RPMI7951 (cell line): ENCODE results near the gene DLX1. TPM values are rescaled to one million over a fixed set of nuclear protein-coding genes. Genes with fewer than 3 reads are reported as not detected.
"Not testable (repeated sequence)": the region's sequence is repeated elsewhere in the genome, so short reads cannot be mapped to it uniquely, and the experiment has no call there.

Source experiments
- DNase-seq: peaks from one replicate; pipeline ENCODE4 v3.0.0-alpha.2; 2012; ENCODE audit warnings: low read depth
- total RNA-seq: library from RNA; depleted of rRNA; stranded (reverse); fragments of >200 nt; shearing (Covaris generic); gene quantifications from 2 replicates; pipeline ENCODE4 v1.2.3, GENCODE V29; 2014

DLX1 gene
- total RNA-seq, 1 experiment from 2014 or later, result 8.8 TPM

GRCh38 chr2:172065111-172065510 lies 20.2 kb upstream of the DLX1 start:
- DNase-seq, result no peak

DNA sequence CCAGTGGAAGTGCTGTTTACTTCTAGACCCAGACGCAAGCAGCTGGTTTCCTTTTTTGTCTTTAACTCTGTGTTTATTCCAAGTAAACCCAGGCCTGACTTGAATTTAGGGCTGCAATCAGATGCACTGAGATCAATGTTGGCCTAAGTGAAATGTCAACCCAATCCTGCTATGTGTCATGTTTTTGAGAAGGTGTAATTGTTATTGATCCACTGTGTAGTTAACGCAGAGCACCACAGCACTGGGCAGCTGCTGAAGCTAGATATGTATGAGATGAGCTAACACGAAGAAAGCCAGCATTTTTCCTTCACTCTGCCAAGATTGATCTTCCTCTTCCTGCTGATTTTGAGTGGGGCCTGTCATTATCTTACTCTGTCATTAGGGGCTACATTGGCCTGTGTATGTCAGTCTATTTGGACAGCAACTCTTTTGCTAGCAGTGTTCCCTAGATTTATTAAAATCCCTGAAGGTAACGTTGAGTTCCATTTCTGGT lies 18.9 kb upstream of the DLX1 start:
- no peak for DNase-seq

DNA sequence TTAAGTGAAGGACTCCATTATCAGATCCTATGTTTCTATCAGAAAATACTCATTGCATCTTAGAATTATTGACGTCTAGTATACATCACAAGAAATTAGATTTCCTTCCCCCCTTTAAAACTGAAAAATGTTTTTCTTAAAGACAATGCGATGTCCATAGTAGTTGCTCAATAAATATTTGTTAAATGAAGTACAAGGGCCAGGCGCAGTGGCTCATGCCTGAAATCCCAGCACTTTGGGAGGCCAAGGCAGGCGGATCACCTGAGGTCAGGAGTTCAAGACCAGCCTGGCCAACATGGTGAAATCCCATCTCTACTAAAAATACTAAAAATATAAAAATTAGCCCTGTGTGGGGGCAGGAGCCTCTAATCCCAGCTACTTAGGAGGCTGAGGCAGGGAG lies 17.4 kb upstream of the DLX1 start:
- not testable (repeated sequence) for DNase-seq

DNA sequence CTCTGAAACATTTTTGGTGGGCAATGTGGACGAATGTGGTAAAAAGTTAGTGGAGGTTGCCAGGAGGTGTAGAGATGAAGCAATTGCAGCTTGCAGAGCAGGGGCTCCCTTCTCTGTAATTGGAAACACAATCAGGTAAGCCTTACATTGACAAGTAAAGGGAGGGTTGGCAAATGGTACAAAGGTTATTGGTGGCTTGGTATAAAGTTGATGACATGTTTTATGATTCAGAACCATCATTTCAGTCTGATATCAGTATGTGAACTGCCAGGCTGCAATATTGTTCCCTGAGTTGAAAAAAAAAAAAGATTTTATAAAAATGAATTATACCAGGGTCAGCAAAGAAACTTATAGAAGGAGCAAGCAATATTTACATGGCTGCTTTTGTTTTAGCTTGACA lies 14.4 kb upstream of the DLX1 start:
- no peak for DNase-seq

- DNase-seq, result peak; percentile 29
Observed at GRCh38 chr2:172072303-172072702, 13.0 kb upstream of the DLX1 start.

- no peak for DNase-seq
Observed at GRCh38 chr2:172072706-172073105, 12.6 kb upstream of the DLX1 start.

- DNase-seq, result no peak
Observed at GRCh38 chr2:172073518-172073917, 11.8 kb upstream of the DLX1 start.

GRCh38 chr2:172074254-172074653 lies 11.1 kb upstream of the DLX1 start:
- DNase-seq, result no peak

DNA sequence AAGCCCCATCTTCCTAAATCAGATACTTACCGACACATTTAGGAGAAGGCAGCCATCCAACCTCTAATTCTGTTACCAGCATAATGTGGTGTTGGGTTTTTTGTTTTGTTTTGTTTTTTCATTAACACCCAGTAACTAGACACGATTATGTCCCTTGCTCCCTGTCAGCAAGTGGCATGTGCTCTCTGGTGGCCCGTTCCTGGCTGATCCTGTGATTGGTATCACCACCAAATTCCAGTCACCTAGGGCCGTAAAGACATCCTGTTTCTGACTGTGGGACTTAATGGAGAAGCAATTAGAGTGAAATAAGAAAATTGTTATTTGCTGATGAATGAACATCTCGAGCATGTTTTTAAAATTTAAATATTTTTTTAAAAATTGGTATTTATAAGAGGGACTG lies 5.9 kb upstream of the DLX1 start:
- DNase-seq, result no peak

DNA sequence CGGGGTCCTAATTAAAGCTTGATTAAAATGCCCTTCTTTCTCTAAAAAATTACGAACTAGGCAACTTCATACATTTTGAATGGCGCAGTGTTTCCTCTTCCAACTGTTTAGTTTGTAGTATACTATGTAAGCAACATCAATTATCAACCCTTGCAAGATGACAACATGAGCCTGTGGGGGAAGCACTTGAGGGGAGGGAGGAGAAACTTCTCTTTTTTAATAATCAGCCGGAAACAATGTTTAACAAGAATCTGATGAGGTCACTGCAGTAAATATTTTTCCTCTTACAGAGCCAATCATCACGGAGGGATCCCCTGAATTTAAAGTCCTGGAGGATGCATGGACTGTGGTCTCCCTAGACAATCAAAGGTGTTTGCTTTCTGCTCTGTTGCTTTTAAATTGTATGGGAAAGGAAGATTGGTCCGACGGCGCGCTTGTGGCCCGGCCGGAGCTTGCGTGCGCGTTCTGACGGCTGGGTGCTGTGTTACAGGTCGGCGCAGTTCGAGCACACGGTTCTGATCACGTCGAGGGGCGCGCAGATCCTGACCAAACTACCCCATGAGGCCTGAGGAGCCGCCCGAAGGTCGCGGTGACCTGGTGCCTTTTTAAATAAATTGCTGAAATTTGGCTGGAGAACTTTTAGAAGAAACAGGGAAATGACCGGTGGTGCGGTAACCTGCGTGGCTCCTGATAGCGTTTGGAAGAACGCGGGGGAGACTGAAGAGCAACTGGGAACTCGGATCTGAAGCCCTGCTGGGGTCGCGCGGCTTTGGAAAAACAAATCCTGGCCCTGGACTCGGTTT lies 5.3 kb upstream of the DLX1 start:
- DNase-seq, result no peak

DNA sequence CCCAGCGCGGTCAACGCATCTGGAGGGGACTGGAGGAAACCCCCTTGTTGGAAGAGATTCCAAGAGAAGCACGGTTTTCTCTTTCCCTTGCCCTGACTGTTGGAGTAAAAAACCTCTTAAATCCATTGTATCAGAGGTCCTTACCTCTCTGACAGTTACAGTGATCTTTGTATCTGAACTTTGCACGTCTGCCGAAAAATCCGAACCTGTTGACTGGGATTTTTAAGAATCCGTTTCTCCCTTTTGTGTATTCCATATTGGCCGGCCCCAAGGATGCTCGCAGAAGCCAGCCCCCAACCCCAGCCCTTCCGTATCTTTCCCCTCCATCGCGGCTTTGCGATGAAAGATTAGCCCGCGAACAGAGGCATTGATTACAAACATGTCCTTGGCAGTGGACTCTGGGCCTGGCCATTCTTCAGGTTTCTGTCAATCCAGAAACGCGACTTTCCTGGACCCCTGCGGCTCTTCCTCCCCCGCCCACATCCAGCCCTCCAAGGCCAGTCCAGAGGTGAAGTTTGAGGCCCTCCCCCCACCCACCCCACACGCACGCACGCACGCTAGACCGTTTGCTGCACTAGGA lies 4.6 kb upstream of the DLX1 start:
- no peak for DNase-seq

DNA sequence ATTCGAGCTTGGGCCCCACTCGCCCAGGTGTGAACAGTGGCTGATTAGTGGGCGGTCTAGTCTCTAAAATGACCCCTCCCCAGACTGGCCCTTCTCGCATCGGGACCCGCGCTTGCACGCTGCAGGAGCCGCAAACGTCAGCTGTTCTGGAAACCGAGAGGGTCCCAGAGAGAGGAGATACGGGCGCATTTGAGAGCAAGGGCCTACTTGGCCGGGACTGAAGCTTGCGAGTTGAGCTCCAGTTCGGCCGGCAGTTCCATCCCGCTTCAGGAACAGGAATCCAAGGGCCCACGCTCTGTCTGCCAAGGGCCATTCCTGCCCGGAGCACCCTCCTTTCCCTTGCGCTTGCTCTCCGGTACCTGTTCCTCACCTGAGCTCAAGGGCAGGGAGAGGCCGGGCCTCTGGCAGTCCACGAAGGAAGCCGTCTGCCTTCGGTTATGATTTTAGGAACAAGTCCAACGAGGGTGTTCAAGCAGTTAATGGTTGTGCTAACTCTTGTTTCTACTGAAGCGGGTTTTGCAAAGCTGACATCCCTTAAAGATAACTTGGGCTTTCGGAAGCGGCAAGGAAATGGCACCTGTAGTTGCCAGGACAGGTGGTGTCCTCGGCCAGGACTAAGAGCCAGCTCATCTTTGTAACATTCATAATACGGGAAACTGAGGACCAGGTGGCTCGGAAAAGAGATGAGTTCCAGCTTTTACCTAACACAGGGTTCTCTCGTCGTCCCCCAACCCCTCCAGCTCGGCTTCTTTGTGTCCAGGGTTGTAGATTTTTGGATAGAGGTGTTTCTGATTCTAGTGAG lies 3.9 kb upstream of the DLX1 start:
- DNase-seq, result no peak

- DNase-seq, result no peak
Observed at GRCh38 chr2:172082105-172082943, 3.0 kb upstream of the DLX1 start.

DNA sequence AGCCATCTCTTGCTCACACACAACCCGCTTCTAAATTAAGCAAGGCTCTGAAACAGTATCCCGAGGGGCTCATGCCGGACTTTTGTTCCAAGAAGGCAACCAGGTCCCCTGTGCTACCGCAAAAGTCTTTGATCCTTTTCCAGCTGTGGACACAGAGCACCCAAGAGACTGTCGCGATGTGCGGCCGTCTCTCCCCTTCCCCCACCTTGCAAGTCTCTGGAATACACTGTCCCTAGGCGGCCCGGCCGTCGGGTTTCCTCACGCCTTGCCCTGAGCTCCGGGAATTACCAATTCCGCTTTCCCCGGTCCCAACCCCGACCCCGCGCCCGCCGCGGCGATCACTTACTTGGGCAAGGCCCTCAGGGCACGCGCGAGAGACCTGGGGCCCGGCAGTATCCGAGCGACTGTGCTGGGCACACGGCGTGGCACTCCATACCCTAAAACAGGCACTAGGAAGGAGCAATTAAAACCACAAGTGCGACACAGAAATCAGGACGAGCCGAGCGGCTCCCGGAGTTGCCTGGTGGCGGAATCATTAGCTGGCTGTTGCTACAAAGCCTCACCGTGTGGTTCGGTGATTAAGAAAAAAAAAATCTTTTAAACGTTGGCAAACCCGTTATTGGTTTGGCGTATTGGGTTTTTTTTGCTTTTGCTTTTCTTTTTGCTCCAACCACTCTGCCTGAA lies 2.2 kb upstream of the DLX1 start:
- DNase-seq, result no peak

DNA sequence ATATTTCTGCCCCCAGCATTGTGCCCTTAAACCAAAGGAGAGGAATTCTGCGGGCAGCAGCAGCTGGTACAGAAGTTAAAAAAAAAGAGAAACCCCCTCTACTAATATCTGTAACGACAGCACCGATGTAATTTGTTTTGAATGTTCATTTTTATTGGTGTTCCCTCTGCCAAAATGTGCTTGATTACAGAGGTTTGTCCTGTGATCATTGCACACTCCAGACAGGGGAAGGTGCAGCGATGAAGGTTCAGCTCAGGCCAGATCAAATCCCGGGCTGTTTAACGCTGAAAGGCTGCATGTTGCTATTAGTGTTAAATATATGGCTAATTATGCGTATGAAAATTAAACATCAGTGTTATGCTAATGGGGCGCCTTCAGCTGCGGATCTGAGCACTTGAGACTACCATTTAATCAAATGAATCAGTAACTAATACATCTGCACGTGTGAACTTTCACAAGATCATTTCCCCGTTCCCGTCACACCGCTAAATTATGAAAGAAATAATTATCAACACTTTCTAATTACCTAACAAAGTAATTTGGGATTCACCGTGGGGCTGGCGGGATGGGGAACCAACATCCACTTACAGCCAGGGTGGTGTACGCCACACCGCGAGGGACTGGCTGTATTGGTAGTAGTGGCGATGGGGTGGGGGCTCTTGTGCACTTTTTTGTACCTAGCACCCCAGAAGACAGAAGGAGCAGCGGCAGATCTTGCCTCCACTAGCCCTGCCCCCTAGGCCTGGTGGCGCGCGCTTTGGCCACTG lies 1.5 kb upstream of the DLX1 start:
- DNase-seq, result no peak

- DNase-seq, result peak; percentile 71
Observed at GRCh38 chr2:172084395-172084644, 987 bp upstream of the DLX1 start.

DNA sequence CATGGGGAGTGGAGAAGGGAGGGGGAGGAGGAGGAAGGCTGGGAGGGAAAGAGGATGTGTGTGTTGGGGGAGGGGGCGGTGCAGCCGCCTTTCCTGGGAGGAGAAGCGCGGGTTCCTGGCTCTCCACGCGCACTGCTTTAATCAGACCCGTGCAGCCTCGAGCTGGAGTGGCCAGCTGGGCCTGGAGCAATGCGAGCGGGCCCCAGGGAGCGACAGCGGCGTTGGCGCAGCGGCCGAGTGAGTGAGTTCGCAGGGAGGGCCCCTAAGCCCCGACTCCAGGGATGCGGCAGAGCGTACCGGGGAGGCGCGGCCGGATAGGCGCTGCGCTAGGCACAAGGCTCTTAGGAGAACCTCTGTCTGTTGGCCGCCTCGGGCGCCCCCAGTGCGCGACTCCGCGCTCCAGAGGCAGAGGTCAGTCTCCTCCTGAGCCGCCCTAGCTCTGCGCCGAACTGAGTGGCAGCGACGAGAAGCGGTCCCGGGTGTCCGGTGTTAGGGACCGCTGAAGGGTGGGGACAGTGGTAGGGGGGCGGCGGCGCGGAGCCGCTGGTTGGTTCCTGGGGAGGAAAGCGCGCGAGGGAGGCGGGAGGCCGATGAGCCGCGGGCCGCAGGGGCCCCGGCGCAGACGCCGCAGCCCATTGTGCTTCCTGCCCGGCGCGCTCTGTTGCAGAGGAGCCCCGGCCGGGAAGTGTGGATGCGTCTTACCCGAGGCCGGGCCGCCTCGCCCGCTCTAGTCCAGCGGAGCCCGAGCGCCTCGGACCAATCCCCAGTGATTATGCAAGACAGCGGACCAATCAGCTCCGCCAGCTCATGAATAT lies 455 bp upstream of the DLX1 start:
- DNase-seq, result peak; percentile 98

DNA sequence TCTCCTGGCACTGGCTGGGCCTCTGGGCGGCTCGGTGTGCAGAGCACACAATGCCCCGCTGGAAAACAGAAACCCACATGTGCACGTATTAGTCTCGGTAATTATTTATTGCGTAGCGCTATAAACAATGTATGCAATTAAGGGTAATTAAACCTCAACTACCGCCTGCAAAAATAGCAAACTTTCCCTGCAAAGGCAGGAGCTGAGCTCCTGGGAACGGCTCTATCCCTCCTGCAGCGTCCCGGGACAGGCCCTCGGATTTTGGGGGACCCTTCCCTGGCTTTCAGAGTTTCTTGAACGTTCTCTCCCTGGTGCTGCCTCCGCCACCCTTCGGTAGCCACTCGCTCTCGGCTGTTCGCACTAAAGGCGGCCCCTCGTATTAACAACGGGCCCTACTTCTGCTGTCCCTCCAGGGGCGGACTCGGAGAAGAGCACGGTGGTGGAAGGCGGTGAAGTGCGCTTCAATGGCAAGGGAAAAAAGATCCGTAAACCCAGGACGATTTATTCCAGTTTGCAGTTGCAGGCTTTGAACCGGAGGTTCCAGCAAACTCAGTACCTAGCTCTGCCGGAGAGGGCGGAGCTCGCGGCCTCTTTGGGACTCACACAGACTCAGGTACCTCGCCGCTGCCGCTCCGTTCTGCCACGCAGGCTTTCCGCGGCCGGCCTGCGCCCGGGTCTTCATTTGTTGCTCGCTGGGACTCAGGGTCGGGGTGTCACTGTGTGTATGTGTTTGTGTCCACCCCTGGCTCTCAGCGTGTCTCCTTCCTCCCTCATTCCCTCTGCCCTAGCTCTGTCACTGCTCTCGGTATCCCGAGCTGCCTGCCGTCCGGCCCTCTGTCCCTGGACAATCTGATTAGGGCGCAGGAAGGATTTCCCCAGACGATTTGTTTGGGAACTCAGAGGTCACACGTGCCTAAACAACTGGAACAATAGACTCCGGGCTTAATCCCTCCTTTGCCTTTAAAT lies 1.2 kb downstream of the DLX1 start:
- peak; percentile 40 for DNase-seq
